Activated CD4-positive, alpha-beta T cell treated with anti-CD3 and anti-CD28 coated beads, Interleukin-2, amount 50 U/mL, for 4 hours (primary cell): ENCODE measurements around the gene ARRDC3.

ENCODE experiments used
- DNase-seq, 2 experiments: peaks; one replicate each; pipeline ENCODE4 v3.0.0-alpha.2; 2020

Gene ARRDC3

DNA sequence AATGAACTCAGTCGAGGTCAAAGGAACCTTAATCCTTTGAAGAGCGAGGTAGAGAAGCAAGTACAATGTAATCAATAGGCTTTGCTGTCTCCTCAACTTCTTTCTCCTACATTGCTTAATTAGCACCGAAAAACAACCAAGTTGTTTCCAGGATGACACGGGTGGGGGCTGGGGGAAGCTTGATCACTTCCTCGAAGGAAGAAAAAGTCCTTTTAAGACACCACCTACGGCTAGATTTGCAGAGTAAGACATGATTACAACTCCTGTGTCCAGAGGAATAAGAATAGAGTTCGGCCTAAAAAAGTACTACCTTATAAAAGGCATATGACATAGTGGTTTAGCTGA lies 811 bp upstream of the ARRDC3 start:
- no peak for DNase-seq

DNA sequence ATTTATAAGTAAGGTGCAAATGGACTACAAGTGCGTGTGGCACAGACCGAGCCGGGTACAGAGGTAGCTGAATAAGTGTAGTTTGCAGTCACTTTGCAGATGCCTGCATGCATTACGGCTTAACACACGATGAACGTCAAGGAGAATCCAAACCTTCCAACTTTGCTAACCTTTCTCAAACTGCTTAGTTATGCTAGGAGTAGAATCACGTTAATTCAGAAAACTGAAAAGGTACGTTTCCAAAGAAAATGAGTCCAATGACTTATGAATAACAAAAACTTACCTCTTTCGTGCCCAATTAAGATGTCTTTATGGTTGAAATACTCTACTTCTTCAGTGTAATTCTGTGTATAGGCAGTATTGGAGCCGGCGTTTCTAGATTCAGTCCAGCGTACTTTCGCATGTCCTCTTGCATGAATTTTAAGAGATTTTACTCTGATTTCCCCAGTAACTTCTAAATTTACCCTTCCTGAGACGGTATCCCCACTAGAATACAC lies 539 bp downstream of the ARRDC3 start:
- DNase-seq, result no peak

DNA sequence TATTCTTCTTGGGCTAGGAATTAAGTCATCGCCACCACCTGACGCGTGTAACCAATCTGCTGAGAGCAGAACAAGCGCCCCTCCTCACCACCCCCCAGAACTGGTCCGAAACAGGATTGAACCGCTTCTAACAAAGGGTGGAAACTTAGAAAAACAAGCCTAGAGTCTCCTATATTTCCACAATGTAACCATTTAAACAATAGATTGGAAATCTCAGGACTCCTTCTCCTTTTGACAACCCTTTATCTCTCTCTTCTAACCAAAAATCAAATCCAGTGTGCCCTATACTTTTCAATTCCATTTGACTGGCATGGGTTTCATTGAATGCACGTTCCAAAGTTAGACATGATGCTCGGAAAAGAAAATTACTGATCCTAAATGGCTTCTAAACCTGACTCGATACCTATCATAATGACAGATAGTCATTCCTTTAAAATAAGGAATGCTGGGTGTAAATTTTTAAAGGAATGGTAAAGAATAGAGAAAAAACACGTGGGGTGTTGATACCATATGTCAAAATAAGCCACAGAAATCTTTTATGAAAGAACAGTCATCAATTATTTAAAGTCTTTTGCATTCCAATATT lies 1.2 kb downstream of the ARRDC3 start:
- DNase-seq, result peak; percentile 51 to 60

DNA sequence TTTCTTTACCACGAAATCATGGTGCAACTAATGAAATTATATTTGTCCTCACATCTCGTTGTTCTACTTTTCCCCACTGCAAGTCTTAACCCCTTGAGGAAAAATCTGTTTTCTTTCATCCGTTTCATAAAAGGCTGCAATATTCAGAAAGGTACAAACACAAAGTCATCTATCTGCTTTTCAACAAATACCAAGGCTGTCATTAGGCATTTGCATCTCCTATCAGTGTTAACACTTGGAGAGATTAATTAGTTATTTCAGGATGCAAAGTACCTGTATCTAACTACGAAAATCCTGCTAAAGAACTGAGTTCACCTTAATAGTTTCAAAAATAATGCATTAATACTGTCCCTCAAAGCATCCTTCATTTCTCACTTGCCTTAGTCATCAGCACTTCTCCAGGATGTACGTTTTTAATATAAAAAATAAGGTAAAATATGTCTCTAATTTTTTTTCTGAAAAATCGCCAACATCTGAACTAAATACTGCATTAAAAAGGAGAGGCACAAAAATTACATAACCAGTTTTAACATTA lies 1.8 kb downstream of the ARRDC3 start:
- DNase-seq, result no peak

DNA sequence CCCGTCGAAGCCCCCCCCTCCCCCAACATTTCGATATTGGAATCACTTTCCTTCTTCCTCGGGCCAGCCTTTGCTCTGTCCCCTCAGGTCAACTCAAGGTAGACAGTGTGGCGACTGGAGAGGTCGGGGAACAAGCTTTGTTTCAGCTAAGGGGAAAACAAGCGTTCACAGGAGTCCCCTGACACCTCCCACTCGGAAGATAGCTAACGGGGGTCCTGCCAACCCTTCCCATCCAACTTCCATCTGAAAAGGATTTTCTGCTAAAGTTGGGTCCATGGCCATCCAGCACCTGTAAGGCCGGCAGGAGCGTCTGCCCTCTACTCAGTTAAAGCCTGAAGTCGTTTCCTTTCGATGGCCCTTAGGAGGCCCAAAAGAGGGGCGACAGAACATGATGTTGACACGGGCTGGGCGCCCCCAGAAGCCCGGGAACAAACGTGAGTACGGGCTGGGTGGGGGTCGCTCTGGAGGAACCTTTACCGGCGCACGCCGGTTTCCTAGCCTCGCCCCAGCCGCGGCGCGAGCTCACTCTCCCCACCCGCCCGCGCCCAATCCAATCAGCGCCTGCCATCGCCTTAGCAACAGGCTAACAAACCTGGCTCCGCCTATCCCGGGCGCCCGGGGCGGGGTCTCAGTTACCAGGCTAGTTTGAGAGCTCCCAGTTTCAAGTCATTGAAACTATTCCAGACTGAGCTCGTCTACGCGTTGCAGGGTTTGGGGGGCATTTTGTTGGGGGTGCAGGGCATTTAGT lies 2.5 kb downstream of the ARRDC3 start:
- DNase-seq, result peak; percentile 97 to 98

DNA sequence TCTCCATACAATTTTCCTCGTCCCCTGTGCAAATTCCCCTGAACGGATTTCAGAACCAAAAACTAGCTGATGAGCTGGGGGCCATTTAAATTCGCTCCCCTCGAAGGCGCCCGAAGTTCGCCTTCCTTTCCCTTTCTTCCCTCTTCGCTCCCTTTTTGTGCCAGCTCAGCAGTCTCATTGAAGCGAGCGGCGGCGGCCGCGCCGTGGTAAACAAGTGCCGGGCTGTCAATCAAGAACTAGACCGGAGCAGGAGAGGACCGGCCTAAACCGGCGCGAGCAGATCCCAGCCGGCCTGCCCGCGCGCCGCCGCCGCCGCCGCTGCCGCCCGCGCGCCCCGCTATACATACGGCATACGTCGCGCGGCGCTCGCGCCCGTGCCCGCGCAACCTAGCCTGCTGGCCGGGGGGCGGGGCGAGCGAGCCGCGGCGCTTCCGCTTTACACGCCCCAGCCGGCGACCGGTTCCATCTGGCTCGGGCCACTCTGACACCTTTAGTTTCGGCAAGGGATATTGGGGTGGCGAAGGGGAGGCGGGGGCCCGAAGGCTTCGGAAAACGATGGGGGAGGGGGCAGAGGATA lies 3.1 kb downstream of the ARRDC3 start:
- DNase-seq, result peak; percentile 88 to 89

DNA sequence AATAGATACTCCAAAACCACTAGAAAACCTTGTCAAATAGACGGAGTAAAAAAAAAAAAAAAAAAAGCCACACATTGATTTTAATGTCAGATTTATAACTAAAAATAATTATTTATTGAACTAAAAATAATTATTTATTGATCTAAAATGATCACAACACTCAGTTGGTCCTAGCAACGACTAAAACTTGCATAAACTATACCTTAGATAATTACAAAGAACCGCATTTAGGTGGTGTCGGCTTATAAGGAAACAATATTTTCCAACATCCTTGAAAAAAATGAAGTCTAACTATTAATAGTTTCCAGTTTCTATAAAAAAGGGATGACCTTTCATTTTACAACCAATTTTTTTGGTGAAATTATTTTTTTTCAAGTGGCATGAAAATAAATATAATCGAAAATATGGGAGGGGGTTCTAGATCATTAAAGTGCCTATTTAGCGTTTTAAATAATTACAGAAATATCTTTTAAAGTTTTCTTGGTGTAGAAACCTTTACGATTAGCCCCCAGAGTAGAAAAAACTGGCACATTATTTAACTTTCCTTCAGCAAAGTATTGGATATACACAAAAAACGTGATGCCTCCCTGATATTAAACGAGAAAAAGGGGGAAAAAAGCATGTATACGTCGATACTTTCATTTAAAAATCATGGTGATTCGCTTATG lies 3.7 kb downstream of the ARRDC3 start:
- no peak for DNase-seq

DNA sequence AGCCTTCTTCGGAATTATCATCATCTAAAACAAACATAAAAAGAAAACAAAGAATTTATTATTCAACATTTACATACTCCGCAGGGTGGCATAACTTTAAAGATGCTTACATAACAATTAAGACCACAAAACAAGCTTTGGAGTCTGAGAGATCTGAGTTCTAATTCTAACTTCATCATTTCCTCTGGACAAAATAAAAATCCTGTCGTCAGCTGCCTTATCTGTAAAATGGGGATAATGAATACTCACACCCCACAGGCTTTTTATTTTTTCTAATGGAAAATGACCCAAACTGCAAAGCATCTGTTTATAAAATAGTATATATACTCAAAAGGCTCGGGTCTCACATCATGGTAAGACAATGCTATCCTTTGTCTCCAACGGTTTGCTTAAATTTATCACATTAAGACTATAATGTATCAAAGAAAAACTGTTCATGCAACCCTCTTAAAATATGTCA lies 4.3 kb downstream of the ARRDC3 start:
- DNase-seq, result no peak

DNA sequence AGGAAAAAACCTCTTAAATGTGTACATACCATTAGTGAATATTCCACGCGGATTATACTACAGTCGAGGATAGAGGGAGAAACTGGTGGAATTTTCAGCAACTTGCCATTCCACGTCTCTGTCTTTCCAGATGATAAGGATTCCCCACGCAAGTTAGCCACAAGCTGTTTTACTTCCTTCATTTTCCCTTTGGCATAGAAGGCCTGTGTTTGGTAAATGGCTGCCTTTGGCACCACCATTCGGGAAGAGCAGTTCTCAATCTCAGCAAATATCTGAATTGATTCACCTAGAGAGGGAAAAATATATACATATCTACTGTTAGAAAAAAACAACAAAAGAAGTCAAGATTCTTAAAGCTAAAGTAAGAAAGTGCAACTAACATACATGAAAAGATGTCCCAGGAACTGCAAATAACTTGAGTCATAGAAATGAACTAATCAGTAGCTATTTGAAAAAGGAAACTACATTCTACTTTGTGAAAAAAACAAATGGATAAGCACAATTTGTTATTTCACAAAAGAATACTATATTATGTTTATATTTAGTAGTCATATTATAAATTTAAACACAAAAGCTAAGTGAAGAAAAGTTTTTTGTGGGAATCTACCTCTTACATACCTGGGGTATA lies 8.1 kb downstream of the ARRDC3 start:
- DNase-seq, result no peak

DNA sequence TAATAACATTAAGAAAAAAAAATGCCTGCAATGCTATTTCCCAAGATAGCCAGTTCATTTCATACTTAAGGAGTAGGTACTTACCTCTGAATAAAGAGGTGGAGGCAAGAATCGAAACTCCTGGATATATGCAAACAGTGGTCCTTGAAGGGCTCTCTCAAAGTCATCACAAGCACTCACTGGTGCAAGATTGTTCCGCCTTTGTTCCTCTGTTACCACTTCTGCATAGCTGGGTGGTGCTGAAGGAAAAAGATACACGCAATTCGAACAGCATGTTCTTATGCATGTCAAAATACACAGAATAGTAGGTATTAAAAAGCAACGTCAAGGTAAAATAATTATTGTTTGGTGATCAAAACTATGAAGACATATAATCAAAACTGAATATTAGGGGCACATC lies 9.5 kb downstream of the ARRDC3 start:
- no peak for DNase-seq

DNA sequence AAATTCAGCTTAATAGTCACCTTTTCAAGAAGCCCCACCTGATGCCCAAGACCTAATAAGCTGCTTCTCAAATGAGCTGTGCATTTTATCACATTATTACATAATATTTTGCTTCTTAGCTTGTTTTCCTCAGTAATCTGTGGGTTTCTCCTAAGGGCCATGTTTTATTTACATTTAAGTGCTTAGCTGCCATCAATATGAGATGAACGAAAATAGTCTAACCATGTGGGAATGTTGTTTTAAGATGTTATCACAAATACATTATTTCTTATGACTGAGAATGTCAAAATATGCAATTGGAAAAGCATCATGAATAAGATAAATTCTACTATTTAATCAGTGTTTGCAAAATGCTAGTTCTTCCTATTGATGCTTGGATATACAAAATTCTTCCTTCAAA lies 10.1 kb downstream of the ARRDC3 start:
- no peak for DNase-seq

DNA sequence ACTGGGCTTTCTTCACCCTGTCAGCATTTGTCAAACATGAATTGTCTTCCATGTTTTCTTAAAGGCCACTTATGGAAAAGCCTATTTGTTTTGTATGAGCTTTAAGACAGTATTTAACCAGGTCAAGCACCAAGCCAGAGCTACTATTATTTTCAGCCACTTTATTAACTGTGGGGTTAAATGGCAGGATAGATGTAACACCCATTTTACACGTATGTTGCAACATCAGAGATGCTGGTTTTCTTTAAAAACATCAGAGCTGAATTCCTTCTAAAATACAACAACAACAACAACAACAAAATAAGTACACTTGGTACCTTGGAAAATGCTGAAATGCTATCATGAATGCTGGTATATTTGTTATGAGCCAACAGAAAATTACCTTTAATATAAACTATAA lies 13.6 kb downstream of the ARRDC3 start:
- no peak for DNase-seq

DNA sequence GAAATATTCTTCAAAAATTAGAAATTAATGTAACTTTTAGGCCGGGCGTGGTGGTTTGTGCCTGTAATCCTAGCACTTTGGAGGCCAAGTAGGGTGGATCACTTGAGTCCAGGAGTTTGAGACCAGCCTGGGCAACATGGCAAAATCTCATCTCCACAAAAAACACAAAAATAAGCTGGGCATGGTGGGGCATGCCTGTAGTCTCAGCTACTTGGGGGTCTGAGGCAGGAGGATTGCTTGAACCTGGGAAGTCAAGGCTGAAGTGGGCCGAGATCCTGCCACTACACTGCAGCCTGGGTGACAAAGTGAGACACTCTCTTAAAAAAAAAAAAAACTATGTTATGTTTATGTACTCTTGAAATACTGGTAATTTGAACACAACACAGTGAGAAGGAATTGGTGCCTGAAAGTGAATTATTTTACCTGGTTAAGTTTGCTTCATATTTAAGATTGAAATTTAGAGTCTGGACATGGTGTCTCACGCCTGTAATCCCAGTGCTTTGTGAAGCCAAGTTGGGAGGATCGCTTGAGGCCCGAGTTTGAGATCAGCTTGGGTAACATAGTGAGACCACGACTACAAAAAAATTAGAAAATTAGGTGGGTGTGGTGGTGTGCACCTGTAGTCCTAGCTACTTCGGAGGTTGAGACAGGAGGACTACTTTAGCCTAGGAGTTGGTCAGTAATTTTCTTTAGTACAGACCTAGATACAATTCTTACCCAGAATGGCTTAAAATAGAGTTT lies 15.0 kb downstream of the ARRDC3 start:
- DNase-seq, result no peak

DNA sequence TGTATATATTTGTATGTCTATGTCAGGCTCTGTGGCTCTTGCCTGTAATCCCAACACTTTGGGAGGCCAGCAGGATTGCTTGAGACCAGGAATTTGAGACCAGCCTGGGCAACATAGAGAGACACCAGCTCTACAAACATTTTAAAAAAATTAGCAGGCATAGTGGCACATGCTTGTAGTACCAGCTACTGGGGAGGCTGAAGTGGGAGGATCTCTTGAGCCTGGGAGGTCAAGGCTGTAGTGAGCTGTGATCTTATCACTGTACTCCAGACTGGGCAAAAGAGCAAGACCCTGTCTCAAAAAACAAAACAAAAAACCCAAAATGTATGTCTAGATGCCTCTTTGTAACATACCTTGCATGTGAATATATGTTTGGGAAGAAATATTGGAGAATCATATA lies 15.8 kb downstream of the ARRDC3 start:
- DNase-seq, result no peak

DNA sequence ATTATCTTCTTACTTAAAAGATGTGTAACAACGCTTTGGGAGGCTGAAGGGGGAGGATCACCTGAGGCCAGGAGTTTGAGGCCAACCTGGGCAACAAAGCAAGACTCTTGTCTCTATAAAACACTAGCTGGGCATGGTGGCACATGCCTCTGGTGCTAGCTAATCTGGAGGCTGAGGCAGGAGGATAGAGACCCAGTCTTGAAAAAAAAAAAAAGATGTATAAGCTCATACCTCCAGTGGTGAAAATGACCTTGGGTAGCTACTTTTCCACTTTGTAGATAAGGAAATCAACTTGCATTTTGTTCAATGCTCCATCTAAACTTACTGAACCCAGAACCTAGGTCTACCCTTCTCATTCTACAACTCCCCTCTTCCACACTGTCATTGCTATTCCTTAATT lies 16.6 kb downstream of the ARRDC3 start:
- DNase-seq, result no peak

DNA sequence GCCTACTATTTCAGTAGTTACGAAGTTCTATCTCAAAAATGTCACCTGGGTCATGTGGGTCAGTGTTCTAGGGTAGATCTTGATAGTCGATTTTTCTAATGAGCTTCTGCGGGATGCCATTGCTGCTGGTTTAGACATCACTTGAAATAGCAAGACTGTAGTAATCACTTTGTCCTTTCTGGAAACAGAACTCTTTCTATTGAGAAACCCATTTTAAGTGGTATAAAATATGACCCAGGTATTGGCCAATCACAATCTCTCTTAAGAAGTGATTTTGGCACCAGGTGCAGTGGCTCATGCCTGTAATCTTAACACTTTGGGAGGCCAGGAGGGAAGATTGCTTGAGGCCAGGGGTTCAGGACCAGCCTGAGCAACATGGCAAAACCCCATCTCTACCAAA lies 17.6 kb downstream of the ARRDC3 start:
- no peak for DNase-seq

DNA sequence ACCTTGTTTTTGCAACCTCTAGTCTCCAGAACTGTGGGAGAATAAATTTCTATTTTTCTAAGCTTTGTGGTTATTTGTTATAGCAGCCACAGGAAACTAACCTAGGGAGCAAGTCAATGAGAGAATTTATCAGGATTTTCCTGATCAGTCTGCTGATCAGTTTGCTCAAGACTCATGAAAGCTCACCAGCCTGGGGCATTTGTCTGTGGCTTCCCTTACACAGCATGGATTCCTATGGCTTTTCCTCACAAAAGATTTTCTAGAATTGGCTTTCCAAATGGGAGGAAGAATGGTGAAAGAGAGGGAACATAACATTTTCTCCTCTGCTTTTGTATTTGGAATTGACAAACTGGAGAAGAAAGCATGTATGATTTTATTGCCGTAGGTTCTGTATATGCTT lies 20.2 kb downstream of the ARRDC3 start:
- no peak for DNase-seq

DNA sequence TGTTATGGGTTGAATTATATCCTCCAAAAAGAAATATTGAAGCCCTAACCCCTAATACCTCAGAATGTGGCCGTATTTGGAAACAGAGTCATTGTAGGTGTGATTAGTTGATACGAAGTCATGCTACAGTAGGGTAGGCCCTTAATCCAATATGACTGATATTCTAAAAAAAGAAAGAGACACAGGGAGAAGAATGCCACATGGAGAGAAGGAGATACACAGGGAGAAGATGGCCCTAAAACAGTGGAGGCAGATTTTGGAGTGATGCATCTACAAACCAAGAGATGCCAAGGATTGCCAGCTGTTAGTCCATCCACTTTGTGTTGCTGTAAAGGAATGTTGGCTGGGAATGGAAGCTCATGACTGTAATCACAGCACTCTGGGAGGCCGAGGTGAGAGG lies 21.3 kb downstream of the ARRDC3 start:
- no peak for DNase-seq

DNA sequence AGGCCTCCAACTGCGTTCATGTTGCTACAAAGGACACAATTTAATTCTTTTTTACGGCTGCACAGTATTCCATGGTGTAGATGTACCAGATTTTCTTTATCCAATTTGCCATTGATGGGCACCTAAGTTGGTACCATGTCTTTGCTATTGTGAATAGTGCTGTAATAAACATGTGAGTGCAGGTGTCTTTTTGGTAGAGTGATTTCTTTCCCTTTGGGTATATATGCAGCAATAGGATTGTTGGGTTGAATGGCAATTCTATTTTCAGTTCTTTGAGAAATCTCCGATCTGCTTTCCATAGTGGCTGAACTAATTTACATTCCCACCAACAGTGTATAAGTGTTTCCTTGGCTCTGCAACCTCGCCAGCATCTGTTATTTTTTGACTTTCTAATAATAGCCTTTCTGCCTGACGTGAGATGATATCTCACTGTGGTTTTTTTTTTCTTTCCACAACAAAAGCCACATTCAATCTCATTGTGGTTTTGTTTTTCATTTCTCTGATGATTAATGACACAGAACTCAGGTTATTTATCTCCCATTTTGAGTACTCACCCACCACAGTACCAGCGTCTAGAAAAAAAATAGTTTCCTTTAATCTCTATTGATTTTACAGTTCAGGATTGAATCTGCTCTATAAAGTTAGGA lies 21.9 kb downstream of the ARRDC3 start:
- no peak for DNase-seq

DNA sequence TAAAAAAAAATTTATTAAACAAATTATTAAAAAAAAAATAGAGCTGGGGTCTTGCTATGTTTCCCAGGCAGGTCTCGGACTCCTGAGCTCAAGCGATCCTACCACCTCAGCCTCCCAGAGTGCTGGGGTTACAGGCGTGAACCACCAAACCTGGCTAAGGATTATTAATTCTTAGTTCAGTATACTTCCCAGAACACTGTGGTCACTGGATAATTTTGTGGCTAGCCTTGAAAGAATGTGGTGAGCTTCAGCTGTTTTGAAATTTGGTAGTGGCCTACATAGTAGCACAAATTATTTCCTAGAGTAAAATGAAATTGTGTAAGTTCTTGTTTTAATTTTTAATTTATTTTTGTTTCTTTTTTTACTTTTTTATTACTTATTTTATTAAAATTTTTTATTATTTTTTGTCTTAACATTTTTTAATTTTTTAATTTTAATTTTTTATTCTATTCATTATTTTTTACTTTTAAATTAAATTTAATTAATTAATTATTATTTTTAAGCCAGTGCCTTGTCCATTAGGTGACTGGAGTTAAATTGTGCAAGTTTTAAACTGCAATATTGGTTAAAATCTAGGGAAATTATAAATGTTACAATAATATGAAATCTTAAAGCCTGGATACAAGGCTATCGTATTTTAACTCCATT lies 23.0 kb downstream of the ARRDC3 start:
- no peak for DNase-seq

DNA sequence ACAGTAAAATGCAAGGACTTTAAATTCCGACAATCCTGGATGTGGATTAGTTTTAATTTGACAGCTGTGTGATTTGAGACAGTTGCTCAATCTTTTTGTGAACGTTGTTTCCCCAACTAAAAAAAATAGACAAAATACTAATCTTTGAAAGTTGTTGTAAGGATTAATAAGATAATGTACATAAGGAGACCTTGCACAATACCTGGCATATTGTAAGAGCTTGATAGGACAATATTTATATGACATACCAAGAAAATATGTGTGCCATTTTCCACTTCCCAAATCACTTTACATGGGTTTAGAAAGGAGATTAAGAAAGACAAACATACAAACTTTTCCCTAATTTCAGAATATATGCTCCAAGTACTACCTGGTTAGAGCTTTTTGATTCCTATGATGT lies 25.3 kb downstream of the ARRDC3 start:
- DNase-seq, result no peak
